Measurements from ENCODE around the gene SHC1.

Gene SHC1

GRCh38 chr1:154937085-154937987, 33.2 kb downstream of the SHC1 start:
- DNase-seq, result peak; percentile 76 to 99

GRCh38 chr1:154936555-154937084, 33.9 kb downstream of the SHC1 start, which contains the start of gene PMVK:
Gene PMVK, minus strand, starts transcription at chr1:154936719. Its CDS starts 34 bp downstream, at chr1:154936685.
- DNase-seq, result peak; percentile 91 to 99

GRCh38 chr1:154935749-154936554, 34.6 kb downstream of the SHC1 start:
- DNase-seq, result no peak

- no peak for DNase-seq
Observed at GRCh38 chr1:154934358-154934948, 36.1 kb downstream of the SHC1 start.

GRCh38 chr1:154931940-154932487, 38.5 kb downstream of the SHC1 start:
- no peak for DNase-seq

- no peak for DNase-seq
Observed at GRCh38 chr1:154926201-154926600, 44.3 kb downstream of the SHC1 start.

- DNase-seq, result peak in 1 of 2 donors; percentile 69
Observed at GRCh38 chr1:154925335-154926170, 45.0 kb downstream of the SHC1 start.

GRCh38 chr1:154923695-154924094, 46.9 kb downstream of the SHC1 start:
- no peak for DNase-seq

GRCh38 chr1:154913273-154913672, 57.3 kb downstream of the SHC1 start:
- no peak for DNase-seq

- no peak for DNase-seq
Observed at GRCh38 chr1:154912755-154913154, 57.8 kb downstream of the SHC1 start.

All from bone marrow (tissue), 2 donors.